Activated CD8-positive, alpha-beta memory T cell treated with anti-CD3 and anti-CD28 coated beads, Interleukin-2, amount 50 U/mL, for 1 hour (primary cell): ENCODE measurements around the gene SUMO4.

Source experiments
- DNase-seq: peaks from one replicate; pipeline ENCODE4 v3.0.0-alpha.2; 2020; ENCODE audit errors: extremely low read depth

Gene SUMO4

GRCh38 chr6:149400050-149400449, at the start of gene SUMO4:
TSS of gene SUMO4 (plus strand) at chr6:149400262. CDS start at chr6:149400392, 130 bp downstream.
- DNase-seq: no peak

DNA sequence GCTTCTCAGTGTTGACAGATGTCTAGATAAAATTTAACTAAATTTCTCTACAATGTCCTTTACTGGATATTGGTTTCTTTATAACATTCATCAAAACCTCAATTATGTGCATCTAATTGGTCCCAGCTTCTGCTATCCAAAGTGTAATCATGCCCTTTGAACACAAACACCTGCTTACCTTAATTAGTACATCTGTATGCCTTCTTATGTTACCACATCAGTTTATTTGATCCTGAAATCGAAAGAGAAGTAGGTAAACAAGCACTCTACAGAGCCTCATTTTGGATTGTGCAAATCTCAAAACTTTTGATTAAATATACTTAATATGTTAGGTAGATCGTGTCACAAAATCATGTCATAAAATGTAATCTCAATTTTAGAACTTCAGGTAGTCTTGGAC, 46.1 kb upstream of the SUMO4 start:
- no peak for DNase-seq

- no peak for DNase-seq
These were observed 43.8 kb upstream of the SUMO4 start for GRCh38 chr6:149356081-149356750.

DNA sequence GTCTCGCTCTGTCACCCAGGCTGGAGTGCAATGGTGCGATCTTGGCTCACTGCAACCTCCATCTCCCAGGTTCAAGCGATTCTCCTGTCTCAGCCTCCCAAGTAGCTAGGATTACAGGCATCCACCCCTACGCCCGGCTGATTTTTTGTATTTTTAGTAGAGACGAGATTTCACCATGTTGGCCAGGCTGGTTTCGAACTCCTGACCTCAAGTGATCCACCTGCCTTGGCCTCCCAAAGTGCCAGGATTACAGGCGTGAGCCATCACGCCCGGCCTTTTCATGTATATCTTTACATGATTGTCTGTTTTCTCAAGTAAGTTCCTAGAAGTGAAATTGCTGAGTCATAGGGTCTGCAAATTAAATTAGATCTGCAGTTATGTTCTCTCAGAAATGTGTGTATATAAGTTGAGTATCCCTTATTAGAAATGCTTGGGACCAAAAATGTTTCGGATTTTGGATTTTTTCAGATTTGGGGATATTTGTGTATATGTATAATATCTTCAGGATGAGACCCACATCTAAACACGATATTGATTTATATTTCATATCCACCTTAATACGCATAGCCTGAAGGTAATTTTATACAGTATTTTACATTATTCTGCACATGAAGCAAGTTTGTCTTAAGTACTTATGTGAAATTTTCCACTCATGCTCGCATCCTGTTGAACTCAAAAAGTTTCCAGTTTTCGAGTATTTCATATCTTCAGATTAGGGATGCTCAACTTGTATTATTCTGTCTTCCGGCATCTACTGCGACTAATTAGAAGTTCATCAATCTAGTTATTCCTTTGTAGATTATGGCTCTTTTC, 42.1 kb upstream of the SUMO4 start:
- DNase-seq: no peak

- DNase-seq: no peak
These were observed 40.6 kb upstream of the SUMO4 start for GRCh38 chr6:149359440-149359839.

- DNase-seq: no peak
These were observed 39.5 kb upstream of the SUMO4 start for GRCh38 chr6:149360536-149360935.

- DNase-seq: no peak
These were observed 37.8 kb upstream of the SUMO4 start for GRCh38 chr6:149362289-149362688.

GRCh38 chr6:149363154-149363553, 36.9 kb upstream of the SUMO4 start:
- DNase-seq: no peak

DNA sequence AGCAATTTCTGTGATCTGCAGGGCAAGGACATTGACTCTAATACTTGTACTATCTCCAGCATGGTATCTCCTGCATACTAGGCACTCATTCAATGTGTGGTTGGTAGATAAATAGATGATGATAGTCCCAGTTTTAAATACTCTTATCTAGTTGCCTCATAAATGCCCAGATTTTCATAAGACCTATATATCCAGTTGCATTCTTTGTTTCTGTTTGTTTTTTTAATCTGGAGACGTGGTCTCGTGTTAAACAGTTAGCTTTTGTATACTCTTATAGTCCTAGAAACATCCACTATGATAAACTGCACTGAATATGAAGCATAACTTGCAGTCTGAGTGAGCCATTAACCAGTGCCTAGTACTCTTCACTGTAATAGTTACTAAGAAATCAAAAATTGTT, 35.5 kb upstream of the SUMO4 start:
- no peak for DNase-seq

GRCh38 chr6:149365197-149365596, 34.9 kb upstream of the SUMO4 start:
- DNase-seq: no peak

DNA sequence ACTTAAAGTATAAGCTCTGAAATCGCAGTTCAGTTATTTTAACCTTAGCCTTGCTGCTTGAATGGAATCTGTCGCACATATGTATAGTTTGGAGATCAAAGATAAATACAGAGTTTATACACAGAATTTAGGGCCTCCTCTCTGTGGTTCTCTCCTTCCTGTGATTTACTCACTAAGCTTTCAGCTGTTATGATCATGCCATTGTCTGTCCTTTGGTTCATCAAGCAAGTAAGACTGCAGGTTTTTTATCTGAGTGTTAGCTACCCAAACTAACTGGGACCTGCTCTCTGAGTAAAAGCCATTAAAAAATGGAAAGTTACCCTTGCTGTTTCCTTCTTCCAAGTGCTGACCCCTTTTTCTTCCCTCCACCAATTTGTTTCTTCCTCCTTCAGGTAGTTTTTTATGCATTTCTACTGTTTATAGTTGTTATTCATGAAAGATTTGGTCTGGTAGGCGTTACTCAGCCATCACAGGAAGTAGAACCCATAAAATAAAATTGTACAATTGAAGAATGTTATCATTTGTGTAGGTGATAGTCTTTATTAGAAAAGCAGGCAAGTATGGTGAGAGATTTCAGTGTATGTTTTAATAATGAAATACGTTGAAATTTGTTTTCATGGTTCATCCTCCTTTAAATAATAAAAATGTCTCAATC, 33.7 kb upstream of the SUMO4 start:
- no peak for DNase-seq

DNA sequence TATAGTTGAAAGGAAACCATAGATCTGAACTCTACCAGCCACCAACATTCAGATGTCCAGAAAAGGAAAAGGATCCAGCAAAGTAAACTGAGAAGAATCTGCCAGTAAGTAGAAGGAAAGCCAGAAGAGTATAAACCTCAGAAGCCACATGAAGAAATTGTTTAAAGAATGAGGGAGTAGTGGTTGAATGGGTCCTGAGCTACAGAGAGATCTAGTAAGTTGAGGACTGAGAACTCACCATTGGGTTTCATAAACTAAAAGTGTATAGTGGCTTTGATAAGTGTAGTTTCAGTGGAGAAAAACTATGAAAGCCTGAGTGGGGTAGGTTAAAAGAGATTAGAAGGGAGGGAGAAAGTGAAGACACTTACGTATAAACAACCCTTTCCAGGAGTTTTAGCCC, 32.0 kb upstream of the SUMO4 start:
- DNase-seq: no peak

DNA sequence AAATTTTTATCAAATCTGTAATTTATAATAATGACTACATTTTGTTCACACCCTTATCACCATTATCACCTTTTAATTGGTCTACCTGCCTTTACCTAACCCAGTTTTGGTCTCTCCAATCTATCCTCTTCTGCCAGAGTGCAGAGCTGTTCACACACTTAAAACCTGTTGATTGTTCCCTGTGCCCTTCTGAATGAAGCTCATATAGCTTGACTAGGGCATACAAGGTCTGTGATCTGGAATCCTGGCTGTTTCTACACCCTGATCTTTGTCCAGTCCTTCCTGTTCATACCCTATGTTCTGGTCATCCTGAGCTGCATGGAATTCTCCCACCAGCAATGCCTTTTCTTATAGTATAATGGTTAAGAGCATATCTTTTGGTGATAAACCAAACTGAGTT, 28.9 kb upstream of the SUMO4 start:
- no peak for DNase-seq

DNA sequence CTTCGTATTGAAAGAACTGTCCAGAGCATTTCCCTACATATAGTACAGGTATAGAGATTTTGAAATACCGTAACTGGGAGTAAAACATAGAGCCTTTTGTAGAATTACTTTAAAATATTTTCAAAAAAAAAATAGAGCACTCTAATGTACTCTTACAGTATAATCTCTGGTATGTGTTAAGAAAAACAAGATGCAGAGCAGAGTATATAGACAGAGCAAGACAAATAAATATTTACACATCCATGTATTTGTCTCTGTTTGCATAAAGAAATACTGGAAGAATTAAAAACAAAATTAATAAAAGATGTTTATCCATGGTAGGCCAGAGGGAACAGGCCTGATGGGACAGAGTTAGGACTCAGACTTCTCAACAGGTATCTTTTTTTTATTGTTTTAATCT, 28.0 kb upstream of the SUMO4 start:
- DNase-seq: no peak

DNA sequence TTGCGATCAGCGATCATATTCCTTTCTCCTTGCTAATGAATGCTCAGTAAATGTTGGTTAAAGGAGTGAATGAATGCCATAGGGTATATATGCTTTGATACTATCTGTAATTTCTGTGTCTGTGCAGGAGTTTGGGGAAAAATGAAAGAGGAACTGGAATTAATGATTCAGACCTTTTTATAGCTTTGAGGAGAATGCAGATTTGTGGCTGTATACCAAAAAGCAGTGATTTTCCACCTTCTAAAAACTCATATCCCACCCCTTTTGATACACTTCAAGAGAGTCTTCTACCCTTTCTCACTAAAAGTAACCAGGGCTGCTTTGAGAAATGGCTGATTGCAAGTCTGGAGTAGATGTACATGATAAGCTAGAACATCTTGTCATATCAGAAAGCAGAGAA, 26.6 kb upstream of the SUMO4 start:
- DNase-seq: no peak

DNA sequence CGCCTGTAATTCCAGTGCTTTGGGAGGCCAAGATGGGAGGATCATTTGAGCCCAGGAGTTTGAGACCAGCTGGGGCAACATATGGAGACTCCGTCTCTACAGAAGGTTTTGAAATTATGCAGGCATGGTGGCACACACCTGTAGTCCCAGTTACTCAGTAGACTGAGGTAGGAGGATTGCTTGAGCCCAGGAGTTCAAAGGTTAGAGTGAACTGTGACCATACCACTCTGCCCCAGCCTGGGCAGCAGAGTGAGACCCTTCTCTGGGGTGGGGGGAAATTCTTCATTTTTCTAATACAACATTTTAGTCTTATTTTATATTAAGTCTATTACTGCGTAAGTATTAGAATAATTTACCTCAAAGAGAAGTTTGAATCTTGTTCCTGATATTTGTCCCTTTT, 20.1 kb upstream of the SUMO4 start:
- no peak for DNase-seq

DNA sequence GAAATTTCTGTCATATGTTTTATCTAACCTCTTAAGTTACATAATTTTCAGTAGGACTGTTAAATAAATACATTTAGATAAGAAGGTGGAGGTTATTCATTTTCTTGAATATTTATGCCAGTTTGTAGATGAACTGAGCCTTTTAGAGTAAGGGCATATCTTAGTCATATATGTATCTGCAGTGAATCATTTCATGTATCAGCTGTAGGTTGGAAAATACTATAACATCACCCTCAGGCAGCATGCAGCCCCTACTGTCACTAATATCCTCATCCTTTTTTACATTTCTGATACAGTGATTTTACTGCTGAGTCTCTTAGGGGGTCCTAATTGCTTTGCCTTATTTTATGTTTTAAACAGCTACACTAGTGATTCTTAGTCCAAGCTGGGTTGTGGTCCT, 19.5 kb upstream of the SUMO4 start:
- DNase-seq: no peak

DNA sequence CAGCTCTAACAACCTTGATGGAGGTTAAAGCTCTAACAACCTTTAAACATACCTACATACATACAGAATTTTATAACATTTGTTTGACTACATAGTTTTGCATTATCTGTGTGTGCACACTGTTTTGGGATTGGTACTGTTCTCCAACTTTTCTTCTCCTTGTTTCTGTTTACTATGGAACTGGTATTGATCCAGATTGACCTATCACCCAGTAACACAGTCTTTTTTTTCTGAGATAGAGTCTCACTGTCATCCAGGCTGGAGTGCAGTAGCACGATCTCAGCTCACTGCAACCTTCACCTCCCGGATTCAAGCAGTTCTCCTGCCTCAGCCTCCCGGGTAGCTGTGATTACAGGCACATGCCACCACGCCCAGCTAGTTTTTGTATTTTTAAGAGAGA, 16.7 kb upstream of the SUMO4 start:
- DNase-seq: no peak

GRCh38 chr6:149384464-149384863, 15.6 kb upstream of the SUMO4 start:
- no peak for DNase-seq

DNA sequence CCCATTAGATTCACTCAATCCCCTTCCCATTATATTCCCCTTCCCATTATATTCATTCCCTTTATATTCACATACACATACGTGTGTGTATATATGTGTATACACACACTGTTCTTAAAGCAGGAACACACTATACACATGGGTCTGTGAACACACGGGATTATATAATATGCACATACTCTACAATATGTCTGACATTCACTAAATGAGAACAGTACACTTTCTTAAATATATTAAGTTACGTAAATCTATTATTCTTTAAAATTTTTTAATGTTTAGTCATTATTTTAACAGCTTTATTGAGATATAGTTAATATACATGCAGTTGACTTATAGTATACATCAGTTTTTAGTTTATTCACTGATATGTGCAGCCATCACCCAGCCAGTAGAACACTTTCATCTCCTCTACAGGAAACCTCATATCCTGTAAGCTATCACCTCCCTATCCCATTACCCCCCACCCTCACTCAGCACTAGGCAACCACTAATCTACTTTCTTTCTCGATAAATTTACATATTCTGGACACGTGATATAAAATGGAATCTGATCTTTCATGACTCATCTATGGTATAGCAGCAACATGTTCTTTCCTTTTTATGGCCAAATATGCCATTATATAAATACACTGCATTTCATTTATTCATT, 13.9 kb upstream of the SUMO4 start:
- no peak for DNase-seq

- DNase-seq: no peak
These were observed 12.1 kb upstream of the SUMO4 start for GRCh38 chr6:149387779-149388512.
